SU-DHL-6 (cell line): ENCODE results near the gene ASGR1.

Source experiments
- H2AFZ ChIP-seq: fragments of 200-600 bp; sonication (generic); 2 replicates; pipeline ENCODE4 v1.6.1; 2014; ENCODE audit warnings: low read depth, mild to moderate bottlenecking, moderate library complexity, mixed read lengths, antibody characterized with exemption, low read length; ENCODE audit not compliant: severe bottlenecking
- H3F3A ChIP-seq: fragments of 200-600 bp; shearing (Covaris generic); 2 replicates; pipeline ENCODE4 v1.6.0; 2016; ENCODE audit warnings: antibody characterized with exemption, mild to moderate bottlenecking; ENCODE audit not compliant: insufficient read depth
- H3K27ac ChIP-seq: fragments of 200-600 bp; sonication (generic); 2 replicates; pipeline ENCODE4 v1.5.1; 2016; ENCODE audit warnings: low read depth, mild to moderate bottlenecking, low read length, moderate library complexity, mixed read lengths
- H3K27me3 ChIP-seq: fragments of 200-600 bp; sonication (generic), shearing (Covaris generic); 2 replicates; pipeline ENCODE4 v1.6.0; 2014; ENCODE audit warnings: mild to moderate bottlenecking, low read length
- H3K36me3 ChIP-seq: fragments of 200-600 bp; sonication (generic); 2 replicates; pipeline ENCODE4 v1.6.1; 2014; ENCODE audit warnings: mild to moderate bottlenecking, low read length, mixed read lengths
- H3K4me2 ChIP-seq: fragments of 300-600, 200-600 bp; shearing (Covaris generic), sonication (generic); 2 replicates; pipeline ENCODE4 v1.6.0; 2014; ENCODE audit warnings: low read length, low read depth, mild to moderate bottlenecking; ENCODE audit not compliant: poor library complexity, severe bottlenecking
- H3K4me3 ChIP-seq: fragments of 200-600 bp; sonication (generic); 2 replicates; pipeline ENCODE4 v1.5.1; 2014; ENCODE audit warnings: antibody characterized with exemption, low read length, mild to moderate bottlenecking, mixed read lengths; ENCODE audit not compliant: insufficient read depth, poor library complexity, severe bottlenecking
- H3K79me2 ChIP-seq: fragments of 200-600 bp; sonication (generic); 2 replicates; pipeline ENCODE4 v1.6.1; 2014; ENCODE audit warnings: mild to moderate bottlenecking, low read length, moderate library complexity; ENCODE audit not compliant: insufficient read depth
- H3K9ac ChIP-seq: fragments of 200-600 bp; sonication (generic); 2 replicates; pipeline ENCODE4 v1.7.0; 2014; ENCODE audit warnings: mild to moderate bottlenecking, low read length
- H3K9me2 ChIP-seq: fragments of 200-600 bp; sonication (generic); replicated peaks from 2 replicates; pipeline ENCODE4 v1.6.1; 2014; ENCODE audit warnings: low read length; ENCODE audit not compliant: insufficient read depth
- H3K9me3 ChIP-seq: fragments of 200-600 bp; sonication (generic); 2 replicates; pipeline ENCODE4 v1.6.1; 2014; ENCODE audit warnings: low read length, mixed read lengths; ENCODE audit not compliant: insufficient read depth
- H4K20me1 ChIP-seq: fragments of 200-600 bp; sonication (generic); 2 replicates; pipeline ENCODE4 v1.6.1; 2014; ENCODE audit warnings: low read depth, mild to moderate bottlenecking, antibody characterized with exemption, low read length, moderate library complexity, mixed read lengths
- EZH2phosphoT487 ChIP-seq: fragments of 200-600 bp; sonication (generic), shearing (Covaris generic); conservative IDR thresholded peaks from 2 replicates; pipeline ENCODE4 v1.6.1; 2018; ENCODE audit warnings: mild to moderate bottlenecking, antibody characterized with exemption, low read length, moderate library complexity, mixed read lengths
- TF ChIP-seq, protein P1 (sequence below): fragments of 200-600 bp; sonication (generic); IDR thresholded peaks from one replicate; pipeline ENCODE4 v1.5.1; 2017; ENCODE audit warnings: antibody characterized with exemption, mild to moderate bottlenecking, low read length, moderate library complexity; ENCODE audit not compliant: insufficient read depth, poor library complexity, severe bottlenecking

The ASGR1 gene

DNA sequence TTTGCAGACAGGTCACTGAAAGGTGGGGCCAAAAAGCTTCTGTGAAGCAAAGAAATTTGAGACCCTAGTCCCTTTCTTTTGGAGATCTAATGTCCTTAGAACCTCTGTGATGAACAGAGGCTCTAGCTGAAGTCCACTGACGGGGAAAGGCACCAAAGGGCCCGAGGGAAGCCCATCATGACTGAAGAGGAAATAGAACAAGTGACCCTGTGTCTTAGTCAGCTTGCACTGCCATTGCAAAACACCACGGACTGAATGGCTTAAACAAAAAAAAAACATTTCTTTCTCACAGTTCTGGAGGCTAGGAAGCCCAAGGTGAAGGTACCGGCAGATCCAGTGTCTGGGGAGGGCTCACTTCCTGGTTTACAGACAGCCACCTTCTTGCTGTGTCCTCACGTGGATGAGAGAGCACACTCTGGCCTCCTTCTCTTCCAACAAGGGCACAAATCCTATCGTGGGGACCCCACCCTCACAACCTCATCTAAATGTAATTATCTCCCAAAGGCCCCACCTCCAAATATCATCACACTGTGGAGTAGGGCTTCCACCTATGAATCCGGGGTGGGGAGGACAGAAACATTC lies 40.3 kb downstream of the ASGR1 start:
- H3F3A ChIP-seq, result no peaks in the 10 kb centered on the region
- no peaks in the 10 kb centered on the region for H3K79me2 ChIP-seq
- H3K9me3 ChIP-seq, result no peaks in the 10 kb centered on the region
- no peak overlapping the region for H3K4me2 ChIP-seq
- TF ChIP-seq EZH2phosphoT487, result no peak
- TF ChIP-seq, protein P1, sequence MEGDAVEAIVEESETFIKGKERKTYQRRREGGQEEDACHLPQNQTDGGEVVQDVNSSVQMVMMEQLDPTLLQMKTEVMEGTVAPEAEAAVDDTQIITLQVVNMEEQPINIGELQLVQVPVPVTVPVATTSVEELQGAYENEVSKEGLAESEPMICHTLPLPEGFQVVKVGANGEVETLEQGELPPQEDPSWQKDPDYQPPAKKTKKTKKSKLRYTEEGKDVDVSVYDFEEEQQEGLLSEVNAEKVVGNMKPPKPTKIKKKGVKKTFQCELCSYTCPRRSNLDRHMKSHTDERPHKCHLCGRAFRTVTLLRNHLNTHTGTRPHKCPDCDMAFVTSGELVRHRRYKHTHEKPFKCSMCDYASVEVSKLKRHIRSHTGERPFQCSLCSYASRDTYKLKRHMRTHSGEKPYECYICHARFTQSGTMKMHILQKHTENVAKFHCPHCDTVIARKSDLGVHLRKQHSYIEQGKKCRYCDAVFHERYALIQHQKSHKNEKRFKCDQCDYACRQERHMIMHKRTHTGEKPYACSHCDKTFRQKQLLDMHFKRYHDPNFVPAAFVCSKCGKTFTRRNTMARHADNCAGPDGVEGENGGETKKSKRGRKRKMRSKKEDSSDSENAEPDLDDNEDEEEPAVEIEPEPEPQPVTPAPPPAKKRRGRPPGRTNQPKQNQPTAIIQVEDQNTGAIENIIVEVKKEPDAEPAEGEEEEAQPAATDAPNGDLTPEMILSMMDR, result no peak
- H3K36me3 ChIP-seq, result no peaks in the 10 kb centered on the region
- no peak overlapping the region for H3K9ac ChIP-seq
- H3K27me3 ChIP-seq, result no peaks in the 10 kb centered on the region
- H3K9me2 ChIP-seq, result no peaks in the 10 kb centered on the region
- H3K4me3 ChIP-seq, result no peak overlapping the region
- no peak overlapping the region for H2AFZ ChIP-seq
- no peaks in the 10 kb centered on the region for H4K20me1 ChIP-seq
- H3K27ac ChIP-seq, result no peak overlapping the region

DNA sequence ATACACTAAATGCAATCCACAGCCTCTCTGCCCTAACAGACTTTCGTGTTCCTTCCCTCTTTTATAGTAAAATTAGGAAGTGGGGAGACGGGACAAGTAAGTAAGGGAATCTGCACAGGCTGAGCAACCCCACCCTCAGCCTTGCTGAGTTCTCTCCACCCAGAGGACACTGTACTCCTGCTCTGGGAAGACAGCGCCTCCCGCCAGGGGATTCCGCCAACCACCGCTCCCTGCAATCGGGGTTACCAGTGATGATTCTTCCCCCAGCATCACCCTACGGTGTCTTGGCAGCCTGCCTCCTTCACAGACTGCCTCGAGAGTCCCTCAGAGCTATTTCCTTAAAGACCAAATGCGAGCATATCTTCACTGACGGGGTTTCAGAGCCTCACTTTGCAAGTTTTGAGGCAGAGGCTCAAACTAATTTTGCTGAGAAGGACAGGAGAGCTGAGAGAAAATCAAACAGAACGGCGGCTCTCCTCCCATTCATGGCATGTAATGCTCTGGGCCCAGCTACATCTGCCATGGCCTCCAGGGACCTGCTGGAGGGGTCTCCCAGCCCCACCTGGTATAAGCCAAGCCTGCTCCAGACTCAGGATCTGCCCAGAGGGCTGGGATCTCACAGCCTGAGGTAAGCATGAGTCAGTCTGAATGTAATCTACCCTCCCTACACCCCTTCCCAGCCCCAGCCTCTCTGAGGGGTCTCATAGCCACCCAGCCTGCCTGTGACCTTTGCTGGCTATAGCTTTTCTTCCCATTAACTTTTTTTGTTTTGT lies 41.8 kb downstream of the ASGR1 start:
- Histone ChIP-seq H3K9ac (no peak overlapping the region), H3K27me3 (no peaks in the 10 kb centered on the region), H3K36me3 (no peaks in the 10 kb centered on the region), H3K4me3 (no peak overlapping the region), H3K9me2 (no peaks in the 10 kb centered on the region), H4K20me1 (no peaks in the 10 kb centered on the region), H3K9me3 (no peaks in the 10 kb centered on the region), H3F3A (0 out of 2 replicates have a peak, but pooled peaks cover 5% of the 10 kb centered on the region), H3K27ac (no peak overlapping the region), H3K79me2 (no peaks in the 10 kb centered on the region), H2AFZ (no peak overlapping the region), H3K4me2 (no peak overlapping the region)
- no peak for TF ChIP-seq EZH2phosphoT487
- TF ChIP-seq, protein P1, result no peak

DNA sequence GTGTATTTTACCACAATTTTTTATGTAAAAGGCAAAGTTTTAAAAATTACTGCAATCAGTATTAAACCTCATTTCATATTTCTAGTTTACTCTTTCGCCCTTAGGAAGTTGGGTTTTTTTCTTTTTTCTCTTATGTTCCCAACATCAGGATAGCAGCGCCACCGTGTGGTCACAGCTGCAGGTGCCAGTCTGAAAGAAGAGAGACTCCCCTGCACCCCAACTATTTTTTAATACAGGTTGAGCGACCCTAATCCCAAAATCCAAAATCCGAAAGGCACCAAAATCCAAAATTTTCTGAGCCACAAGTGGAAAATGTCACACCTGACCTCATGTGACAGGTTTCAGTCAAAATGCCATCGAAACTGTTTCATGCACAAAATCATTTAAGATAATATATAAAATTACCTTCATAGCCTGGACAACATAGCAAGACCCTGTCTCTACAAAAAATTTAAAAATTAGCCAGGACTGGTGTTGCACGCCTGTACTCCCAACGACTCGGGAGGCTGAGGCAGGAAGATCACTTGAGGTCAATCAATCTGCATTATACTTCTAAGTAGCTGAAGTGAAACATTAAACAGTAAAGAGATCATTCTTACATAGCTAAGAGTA lies 42.8 kb downstream of the ASGR1 start:
- no peak overlapping the region for H3K9ac ChIP-seq
- H3K4me2 ChIP-seq, result no peak overlapping the region

More for the DNA sequence above, 42.8 kb downstream of the ASGR1 start:
- Histone ChIP-seq H3K27ac (no peak overlapping the region), H3K4me3 (no peak overlapping the region), H3F3A (0 out of 2 replicates have a peak, but pooled peaks cover 6% of the 10 kb centered on the region), H3K27me3 (no peaks in the 10 kb centered on the region), H2AFZ (no peak overlapping the region), H4K20me1 (no peaks in the 10 kb centered on the region), H3K9me3 (no peaks in the 10 kb centered on the region), H3K9me2 (no peaks in the 10 kb centered on the region), H3K36me3 (no peaks in the 10 kb centered on the region), H3K79me2 (no peaks in the 10 kb centered on the region)
- TF ChIP-seq, protein P1, result peak; percentile 98
- TF ChIP-seq EZH2phosphoT487, result no peak
